ENCODE results near the gene SRSF12.

DNA sequence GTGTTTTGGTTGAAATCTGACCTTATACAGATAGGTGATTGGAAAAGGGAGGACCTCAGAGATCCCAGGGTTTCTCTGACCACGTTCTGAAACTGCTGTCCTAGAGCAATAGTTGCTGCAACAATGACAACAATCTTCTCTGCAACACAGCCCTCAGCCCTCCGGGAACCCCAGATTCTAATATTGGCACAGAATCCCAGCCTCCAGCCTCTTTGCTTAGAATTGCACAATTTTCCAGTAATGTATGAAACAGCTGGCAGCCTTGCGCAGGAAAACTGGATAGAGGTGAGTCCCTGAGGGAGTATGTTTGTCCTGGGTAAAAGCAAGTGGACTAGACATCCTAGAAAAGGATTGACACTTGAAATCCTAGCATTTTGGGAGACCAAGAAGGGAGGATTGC, 67.7 kb downstream of the SRSF12 start:
- TF ChIP-seq, protein P1, sequence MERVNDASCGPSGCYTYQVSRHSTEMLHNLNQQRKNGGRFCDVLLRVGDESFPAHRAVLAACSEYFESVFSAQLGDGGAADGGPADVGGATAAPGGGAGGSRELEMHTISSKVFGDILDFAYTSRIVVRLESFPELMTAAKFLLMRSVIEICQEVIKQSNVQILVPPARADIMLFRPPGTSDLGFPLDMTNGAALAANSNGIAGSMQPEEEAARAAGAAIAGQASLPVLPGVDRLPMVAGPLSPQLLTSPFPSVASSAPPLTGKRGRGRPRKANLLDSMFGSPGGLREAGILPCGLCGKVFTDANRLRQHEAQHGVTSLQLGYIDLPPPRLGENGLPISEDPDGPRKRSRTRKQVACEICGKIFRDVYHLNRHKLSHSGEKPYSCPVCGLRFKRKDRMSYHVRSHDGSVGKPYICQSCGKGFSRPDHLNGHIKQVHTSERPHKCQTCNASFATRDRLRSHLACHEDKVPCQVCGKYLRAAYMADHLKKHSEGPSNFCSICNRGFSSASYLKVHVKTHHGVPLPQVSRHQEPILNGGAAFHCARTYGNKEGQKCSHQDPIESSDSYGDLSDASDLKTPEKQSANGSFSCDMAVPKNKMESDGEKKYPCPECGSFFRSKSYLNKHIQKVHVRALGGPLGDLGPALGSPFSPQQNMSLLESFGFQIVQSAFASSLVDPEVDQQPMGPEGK (CRISPR knock-in tag; IDR thresholded peaks at IDR 0.05; ENCODE audit: borderline replicate concordance), result no peak
- no peak for TF ChIP-seq ZNF565 (CRISPR knock-in tag; conservative IDR thresholded peaks at IDR 0.05; ENCODE audit: low read depth)
- TF ChIP-seq ZFP30 (CRISPR knock-in tag; IDR thresholded peaks at IDR 0.05), result no peak
- no peak for TF ChIP-seq BACH2 (CRISPR knock-in tag; IDR thresholded peaks at IDR 0.05; ENCODE audit: borderline replicate concordance)
- no peak for TF ChIP-seq ZNF8 (CRISPR knock-in tag; IDR thresholded peaks at IDR 0.05)
- TF ChIP-seq ZNF70 (CRISPR knock-in tag; IDR thresholded peaks at IDR 0.05), result no peak
- no peak for TF ChIP-seq ZFP3 (CRISPR knock-in tag; IDR thresholded peaks at IDR 0.05)
- TF ChIP-seq, protein P2, sequence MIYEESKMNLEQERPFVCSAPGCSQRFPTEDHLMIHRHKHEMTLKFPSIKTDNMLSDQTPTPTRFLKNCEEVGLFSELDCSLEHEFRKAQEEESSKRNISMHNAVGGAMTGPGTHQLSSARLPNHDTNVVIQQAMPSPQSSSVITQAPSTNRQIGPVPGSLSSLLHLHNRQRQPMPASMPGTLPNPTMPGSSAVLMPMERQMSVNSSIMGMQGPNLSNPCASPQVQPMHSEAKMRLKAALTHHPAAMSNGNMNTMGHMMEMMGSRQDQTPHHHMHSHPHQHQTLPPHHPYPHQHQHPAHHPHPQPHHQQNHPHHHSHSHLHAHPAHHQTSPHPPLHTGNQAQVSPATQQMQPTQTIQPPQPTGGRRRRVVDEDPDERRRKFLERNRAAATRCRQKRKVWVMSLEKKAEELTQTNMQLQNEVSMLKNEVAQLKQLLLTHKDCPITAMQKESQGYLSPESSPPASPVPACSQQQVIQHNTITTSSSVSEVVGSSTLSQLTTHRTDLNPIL (CRISPR knock-in tag; IDR thresholded peaks at IDR 0.05; ENCODE audit: low read depth), result no peak
- no peak for TF ChIP-seq ESRRG (CRISPR knock-in tag; IDR thresholded peaks at IDR 0.05)
- no peak for TF ChIP-seq GLIS3 (CRISPR knock-in tag; IDR thresholded peaks at IDR 0.05)
- TF ChIP-seq RARB (CRISPR knock-in tag; IDR thresholded peaks at IDR 0.05), result no peak
- TF ChIP-seq ISL1 (CRISPR knock-in tag; IDR thresholded peaks at IDR 0.05), result no peak
- TF ChIP-seq TCF4 (CRISPR knock-in tag; IDR thresholded peaks at IDR 0.05; ENCODE audit: borderline replicate concordance), result no peak

Measured in SK-N-SH treated with all-trans-retinoic acid at 6 μM for 48 hours (cell line).